Neuron (in vitro differentiated cells): ENCODE measurements around the gene SLC16A2.

Experiments
- H2AFZ ChIP-seq: one replicate; pipeline ENCODE4 v1.6.1; 2013; ENCODE audit warnings: low read depth, mild to moderate bottlenecking, inconsistent platforms, low read length, moderate library complexity
- H3K27me3 ChIP-seq: one replicate; pipeline ENCODE4 v1.6.1; 2013; ENCODE audit warnings: low read length; ENCODE audit not compliant: insufficient read depth
- H3K36me3 ChIP-seq: one replicate; pipeline ENCODE4 v1.6.1; 2013; ENCODE audit warnings: low read length; ENCODE audit not compliant: insufficient read depth
- H3K4me1 ChIP-seq: one replicate; pipeline ENCODE4 v1.6.1; 2013; ENCODE audit warnings: low read length; ENCODE audit not compliant: insufficient read depth
- H3K4me3 ChIP-seq: 2 replicates; pipeline ENCODE4 v1.5.1; 2013; ENCODE audit warnings: mild to moderate bottlenecking, low read length, moderate library complexity
- H3K9me3 ChIP-seq: one replicate; pipeline ENCODE4 v1.6.1; 2013; ENCODE audit warnings: low read length

SLC16A2 gene

DNA sequence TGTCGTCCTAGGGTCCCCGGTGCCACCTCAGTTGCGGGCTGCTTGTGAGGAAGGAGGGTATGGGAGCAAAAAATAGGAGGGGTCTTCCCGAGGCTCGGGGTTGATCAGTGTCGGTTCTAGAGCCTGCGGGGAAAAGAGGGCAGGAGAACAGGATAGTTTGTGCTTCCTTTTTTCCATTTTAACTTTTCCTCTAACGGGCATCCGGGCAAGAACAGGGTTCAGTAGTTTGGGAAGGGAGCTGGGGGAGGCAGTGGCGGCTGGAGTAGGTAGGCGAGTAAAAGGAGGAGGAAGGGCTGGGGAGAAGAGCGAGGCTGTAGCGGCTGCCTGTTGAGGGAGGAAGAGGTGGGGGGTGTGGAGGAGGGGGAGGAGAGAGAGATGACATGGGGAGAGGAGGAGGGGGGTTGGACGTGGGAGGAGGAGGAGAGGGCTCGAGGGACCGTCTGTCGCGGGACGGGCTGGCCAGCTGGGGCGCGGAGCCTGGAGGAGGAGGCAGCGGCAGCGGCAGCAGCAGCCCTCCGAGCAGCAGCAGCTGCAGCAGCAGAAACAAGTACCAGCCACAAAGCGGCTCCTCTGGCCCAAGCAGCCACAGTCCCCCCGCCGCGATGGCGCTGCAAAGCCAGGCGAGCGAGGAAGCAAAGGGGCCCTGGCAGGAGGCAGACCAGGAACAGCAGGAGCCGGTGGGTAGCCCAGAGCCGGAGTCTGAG is at the start of gene SLC16A2:
Gene SLC16A2 (plus strand): TSS at position 458 of the 704 bp plus-strand sequence. CDS start 145 bp downstream, at position 603.
- Histone ChIP-seq H3K9me3 (no peaks in the 10 kb centered on the region), H3K27me3 (no peaks in the 10 kb centered on the region), H3K4me3 (peak within 1 kb of the TSS; percentile 69), H3K4me1 (peaks cover 10% of the 10 kb centered on the region), H3K36me3 (no peaks in the 10 kb centered on the region), H2AFZ (peak within 1 kb of the TSS; percentile 42)

DNA sequence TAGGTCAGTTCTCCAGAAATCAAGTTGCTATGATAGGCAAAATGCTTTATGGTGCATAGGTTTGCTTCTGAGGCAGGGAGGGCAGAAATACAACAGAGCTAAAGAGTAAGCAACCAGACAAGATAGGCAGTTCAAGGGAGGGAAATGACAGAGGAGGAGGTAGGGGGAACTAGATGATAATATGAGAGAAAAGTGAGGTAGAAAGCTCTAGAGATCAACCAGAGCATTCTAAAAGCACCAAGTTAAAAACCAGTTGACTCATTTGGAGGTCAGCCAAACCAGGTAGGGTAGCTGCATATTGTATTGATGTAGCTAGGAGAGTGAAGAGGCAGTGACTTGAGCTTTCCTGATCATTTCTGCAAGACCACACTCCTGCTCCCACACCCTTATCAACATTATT is 49.0 kb upstream of the SLC16A2 start:
- Histone ChIP-seq H3K9me3 (no peaks in the 10 kb centered on the region), H3K4me1 (no peaks in the 10 kb centered on the region), H3K27me3 (peaks cover 3% of the 10 kb centered on the region), H2AFZ (no peak overlapping the region), H3K4me3 (no peak overlapping the region), H3K36me3 (no peaks in the 10 kb centered on the region)

DNA sequence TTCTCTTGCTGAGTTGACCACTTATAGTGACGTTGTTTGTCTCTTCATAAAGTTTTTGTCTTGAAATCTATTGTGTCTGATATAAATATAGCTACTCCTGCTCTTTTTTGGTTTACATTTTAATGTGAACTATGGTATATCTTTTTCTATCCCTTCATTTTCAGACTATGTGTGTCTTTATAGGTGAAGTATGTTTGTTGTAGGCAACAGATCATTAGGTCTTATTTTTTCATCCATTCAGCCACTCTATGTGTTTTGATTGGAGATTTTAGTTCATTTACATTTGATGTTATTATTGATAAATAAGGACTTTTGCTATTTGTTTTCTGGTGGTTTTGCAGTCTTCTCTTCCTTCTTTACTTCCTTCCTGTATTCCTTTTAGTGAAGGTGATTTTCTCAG is 44.0 kb upstream of the SLC16A2 start:
- Histone ChIP-seq H3K4me1 (no peaks in the 10 kb centered on the region), H3K36me3 (no peaks in the 10 kb centered on the region), H3K9me3 (no peaks in the 10 kb centered on the region), H3K27me3 (no peaks in the 10 kb centered on the region), H3K4me3 (no peak overlapping the region), H2AFZ (no peak overlapping the region)

DNA sequence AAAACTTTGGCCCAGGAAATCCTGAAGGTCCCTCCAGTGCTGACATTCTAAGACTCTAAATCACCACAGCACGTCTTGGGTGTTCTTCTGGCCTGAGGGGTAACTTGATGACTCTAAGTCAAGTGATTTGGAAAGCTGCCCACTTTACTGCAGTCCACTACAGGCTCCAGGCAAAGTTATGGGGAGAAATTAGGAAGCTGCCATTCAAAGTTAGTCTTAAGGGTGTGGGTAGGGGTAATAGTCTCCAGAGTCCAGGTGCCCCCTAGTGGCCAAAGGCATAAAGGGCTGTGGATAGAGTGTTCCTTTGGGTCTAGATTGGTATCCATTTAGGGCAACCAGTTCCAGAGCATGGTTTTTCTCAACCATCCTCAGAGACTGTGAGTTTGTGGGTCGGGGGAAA is 38.7 kb upstream of the SLC16A2 start:
- no peaks in the 10 kb centered on the region for H3K36me3 ChIP-seq
- no peak overlapping the region for H2AFZ ChIP-seq
- no peaks in the 10 kb centered on the region for H3K9me3 ChIP-seq
- H3K27me3 ChIP-seq, result no peaks in the 10 kb centered on the region
- H3K4me1 ChIP-seq, result no peaks in the 10 kb centered on the region
- H3K4me3 ChIP-seq, result no peak overlapping the region

DNA sequence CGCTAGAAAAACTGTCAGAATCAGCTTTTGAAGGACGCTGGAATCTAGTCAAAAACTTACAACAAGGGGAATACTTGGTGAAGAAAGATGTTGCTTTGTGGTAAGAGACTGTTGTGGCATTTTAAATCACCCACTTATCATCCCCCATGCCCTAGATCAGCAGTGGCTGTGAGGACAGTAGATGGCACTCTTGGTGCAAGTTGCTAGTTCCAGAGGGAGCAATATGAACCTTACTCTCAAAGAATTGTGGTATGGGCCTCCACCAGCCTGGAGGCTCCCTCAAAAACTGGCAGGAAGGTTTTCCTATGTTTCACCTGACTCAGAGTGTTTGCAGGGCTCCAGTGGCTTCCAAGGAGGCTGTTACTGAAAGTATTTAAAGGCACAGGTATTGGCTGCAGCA is 37.7 kb upstream of the SLC16A2 start:
- Histone ChIP-seq H3K36me3 (no peaks in the 10 kb centered on the region), H2AFZ (no peak overlapping the region), H3K4me3 (no peak overlapping the region), H3K27me3 (no peaks in the 10 kb centered on the region), H3K9me3 (no peaks in the 10 kb centered on the region), H3K4me1 (no peaks in the 10 kb centered on the region)

DNA sequence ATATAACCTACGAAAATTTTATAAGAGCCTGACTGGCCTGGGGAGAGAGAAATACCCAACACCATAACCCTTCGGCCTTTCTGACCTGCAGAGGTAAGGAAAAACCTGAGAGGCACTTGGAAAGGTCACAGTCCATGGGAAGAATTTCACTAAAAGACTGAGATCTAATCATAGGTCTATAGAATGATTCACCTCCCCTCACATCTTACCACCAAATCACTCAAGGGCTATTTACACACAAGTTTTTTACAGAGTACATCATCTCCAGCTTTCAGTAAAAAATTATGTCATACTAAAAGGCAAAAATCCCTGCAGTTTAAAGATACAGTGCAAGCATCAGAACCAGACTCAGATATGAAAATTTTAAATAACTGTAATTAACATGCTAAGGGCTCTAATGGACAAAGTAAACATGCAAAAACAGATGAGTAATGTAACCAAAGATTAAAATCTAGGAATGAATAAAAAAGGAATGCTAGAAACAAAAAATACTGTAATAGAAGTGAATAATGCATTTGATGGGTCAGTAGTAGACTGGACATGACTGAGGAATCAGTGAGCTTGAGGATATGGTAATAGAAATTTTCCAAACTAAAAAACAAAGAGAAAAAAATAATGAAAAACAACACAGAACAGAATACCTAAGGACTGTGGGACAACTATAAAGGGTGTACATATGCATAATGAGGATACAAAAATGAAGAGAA is 32.1 kb upstream of the SLC16A2 start:
- no peaks in the 10 kb centered on the region for H3K27me3 ChIP-seq

DNA sequence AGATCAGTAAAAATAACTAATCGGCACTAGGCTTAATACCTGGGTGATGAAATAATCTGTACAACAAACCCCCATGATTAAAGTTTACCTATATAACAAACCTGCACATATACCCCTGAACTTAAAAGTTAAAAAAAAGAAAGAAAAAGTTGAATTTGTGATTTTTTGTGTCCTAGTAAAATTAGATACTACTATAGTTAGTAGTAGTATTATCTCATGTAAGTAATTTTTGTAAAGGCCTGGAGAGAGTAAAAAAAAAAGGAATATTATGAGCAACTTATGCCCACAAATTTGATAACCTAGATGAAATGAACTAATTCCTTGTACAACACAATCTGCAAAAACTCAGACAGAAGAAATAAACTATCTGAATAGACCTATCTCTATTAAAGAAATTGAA is 25.7 kb upstream of the SLC16A2 start:
- no peaks in the 10 kb centered on the region for H3K27me3 ChIP-seq
- H3K9me3 ChIP-seq, result no peaks in the 10 kb centered on the region

More for the DNA sequence above, 32.1 kb upstream of the SLC16A2 start:
- no peaks in the 10 kb centered on the region for H3K9me3 ChIP-seq
- no peaks in the 10 kb centered on the region for H3K4me1 ChIP-seq
- no peak overlapping the region for H2AFZ ChIP-seq
- no peak overlapping the region for H3K4me3 ChIP-seq
- H3K36me3 ChIP-seq, result no peaks in the 10 kb centered on the region

DNA sequence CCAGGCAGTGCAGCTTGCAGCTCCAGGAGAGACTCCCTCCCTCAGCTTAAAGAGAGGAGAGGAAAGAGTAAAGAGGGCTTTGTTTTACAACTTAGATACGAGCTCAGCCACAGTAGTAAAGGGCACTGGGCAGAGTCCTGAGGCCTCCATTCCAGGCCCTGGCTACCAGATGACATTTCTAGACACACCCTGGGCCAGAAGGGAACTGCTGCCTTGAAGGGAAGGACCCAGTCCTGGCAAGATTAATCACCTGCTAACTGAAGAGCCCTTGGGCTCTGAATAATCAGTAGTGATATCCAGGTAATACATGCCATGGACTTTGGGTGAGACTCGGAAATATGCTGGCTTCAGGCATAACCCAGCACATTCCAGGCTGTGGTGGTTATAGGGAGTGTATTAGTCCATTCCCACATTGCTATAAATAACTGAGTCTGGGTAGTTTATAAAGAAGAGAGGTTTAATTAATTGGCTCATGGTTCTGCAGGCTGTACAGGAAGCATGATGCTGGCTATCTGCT is 15.3 kb upstream of the SLC16A2 start:
- Histone ChIP-seq H2AFZ (no peak overlapping the region), H3K36me3 (no peaks in the 10 kb centered on the region), H3K4me1 (no peaks in the 10 kb centered on the region), H3K4me3 (no peak overlapping the region), H3K9me3 (no peaks in the 10 kb centered on the region), H3K27me3 (no peaks in the 10 kb centered on the region)

More for the DNA sequence above, 25.7 kb upstream of the SLC16A2 start:
- H3K4me1 ChIP-seq, result no peaks in the 10 kb centered on the region
- H2AFZ ChIP-seq, result no peak overlapping the region
- no peaks in the 10 kb centered on the region for H3K36me3 ChIP-seq
- no peak overlapping the region for H3K4me3 ChIP-seq

DNA sequence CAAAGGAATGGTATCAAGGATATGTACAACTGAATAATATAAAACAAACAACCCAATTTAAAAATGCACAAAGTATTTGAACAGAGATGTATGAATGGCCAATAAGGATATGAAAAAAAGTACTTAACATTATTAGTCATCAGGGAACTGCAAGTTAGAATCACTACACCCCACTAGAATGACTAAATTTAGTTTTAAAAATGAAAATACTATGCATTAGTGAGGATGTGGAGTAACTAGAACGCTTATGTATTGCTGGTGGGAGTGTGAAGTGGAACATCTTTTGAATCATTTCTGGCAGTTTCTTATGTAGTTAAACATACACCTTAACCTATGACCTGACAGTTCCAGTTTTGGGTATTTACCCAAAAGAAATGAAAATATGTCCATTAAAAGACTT is 13.0 kb upstream of the SLC16A2 start:
- Histone ChIP-seq H3K27me3 (no peaks in the 10 kb centered on the region), H3K9me3 (no peaks in the 10 kb centered on the region), H3K36me3 (no peaks in the 10 kb centered on the region), H2AFZ (no peak overlapping the region), H3K4me3 (no peak overlapping the region), H3K4me1 (no peaks in the 10 kb centered on the region)

DNA sequence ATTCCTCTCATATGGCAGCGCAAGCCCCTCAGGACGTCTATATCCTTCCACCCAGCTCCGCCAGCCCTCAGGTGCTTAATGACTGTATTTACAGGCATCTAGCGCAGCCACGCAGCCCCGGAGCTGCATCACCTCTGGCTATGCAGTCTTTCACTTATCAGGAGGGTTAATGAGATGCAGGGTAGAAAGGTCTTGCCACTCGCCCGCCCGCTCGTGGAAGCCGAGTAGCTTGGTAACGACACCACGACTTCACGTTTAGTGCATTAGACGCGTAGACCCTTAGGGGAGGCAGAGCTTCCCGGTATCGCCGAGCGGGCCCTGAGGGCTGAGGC is 1.5 kb upstream of the SLC16A2 start:
- Histone ChIP-seq H3K4me3 (peak overlapping the region; percentile 69), H3K27me3 (no peaks in the 10 kb centered on the region), H3K9me3 (no peaks in the 10 kb centered on the region), H3K4me1 (peaks cover 10% of the 10 kb centered on the region), H3K36me3 (no peaks in the 10 kb centered on the region), H2AFZ (no peak overlapping the region)

DNA sequence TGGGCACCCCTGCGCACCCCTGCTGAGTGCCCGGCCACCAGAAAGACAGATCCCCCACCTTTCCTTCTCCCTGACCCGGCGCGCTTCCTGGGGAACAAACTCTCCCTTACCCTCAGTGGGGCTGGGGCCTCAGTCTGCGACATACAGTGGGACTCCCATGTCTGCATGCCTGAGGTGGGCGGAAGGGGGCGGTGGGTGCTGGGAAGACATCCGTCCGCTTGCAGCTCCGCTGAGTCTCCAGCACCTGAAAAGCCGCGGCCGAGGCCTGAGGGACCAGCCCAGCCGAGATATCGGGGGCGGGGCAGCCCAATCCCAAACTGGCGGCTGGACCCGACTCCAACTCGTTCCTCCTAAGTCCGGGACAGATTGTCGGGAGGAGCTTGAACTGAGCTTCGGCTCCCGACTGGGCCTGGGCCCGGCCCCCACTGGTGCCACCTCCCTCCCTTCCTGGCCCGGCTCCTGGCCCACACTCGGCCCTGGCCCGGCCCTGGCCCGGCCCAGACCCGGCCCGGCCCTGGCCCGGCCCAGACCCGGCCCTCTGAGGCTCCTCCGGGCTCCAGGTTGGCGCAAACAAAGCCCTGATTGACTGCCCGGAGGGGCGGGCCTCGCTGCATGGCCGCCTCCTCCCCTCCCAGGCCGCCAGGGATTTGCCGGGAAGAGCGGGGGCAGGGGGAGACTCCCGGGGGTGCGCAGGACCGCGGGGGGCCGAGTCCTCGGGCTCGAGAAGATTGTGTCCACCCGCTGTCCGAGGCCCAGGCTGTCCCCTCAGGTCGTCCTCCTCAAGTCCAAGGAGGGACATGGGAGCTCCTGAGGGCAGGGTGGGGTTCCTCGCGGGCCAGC is 877 bp upstream of the SLC16A2 start:
- Histone ChIP-seq H3K27me3 (no peaks in the 10 kb centered on the region), H3K4me1 (peaks cover 10% of the 10 kb centered on the region), H3K4me3 (peak overlapping the region; percentile 69), H3K9me3 (no peaks in the 10 kb centered on the region), H3K36me3 (no peaks in the 10 kb centered on the region), H2AFZ (peak overlapping the region; percentile 3)

DNA sequence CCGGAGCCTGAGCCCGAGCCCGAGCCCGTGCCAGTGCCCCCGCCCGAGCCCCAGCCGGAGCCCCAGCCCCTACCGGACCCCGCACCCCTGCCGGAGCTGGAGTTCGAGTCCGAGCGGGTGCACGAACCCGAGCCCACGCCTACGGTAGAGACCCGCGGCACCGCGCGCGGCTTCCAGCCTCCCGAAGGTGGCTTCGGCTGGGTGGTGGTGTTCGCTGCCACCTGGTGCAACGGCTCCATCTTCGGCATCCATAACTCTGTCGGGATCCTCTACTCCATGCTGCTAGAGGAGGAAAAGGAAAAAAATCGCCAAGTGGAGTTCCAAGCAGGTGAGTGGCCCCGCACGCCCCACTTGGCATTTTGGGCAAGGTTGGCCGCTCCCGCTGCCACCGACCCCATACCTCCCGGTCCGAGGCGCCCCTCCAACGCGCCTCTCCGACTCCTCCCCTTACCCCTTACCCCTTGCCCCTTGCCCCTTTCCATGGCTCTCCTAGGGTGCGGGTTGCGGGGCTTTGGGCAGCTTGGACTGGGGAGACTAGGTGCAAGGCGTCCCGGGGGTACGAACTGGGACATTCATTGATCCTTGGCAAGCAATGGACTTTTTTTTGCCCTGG is 553 bp downstream of the SLC16A2 start:
- no peaks in the 10 kb centered on the region for H3K36me3 ChIP-seq
- peak overlapping the region; percentile 42 for H2AFZ ChIP-seq
- H3K4me3 ChIP-seq, result peak overlapping the region; percentile 69
- peaks cover 10% of the 10 kb centered on the region for H3K4me1 ChIP-seq
- H3K27me3 ChIP-seq, result no peaks in the 10 kb centered on the region
- no peaks in the 10 kb centered on the region for H3K9me3 ChIP-seq
